SK-N-SH (cell line): ENCODE measurements around the gene NPHS1.

Experiments
- CTCF ChIP-seq: fragments of 200-600 bp; sonication (generic); IDR thresholded peaks from 2 replicates; pipeline ENCODE4 v1.6.1; 2017; ENCODE audit warnings: antibody characterized with exemption, mild to moderate bottlenecking, moderate library complexity
- EZH2phosphoT487 ChIP-seq: fragments of 200-600 bp; sonication (generic); IDR thresholded peaks from 2 replicates; pipeline ENCODE4 v1.6.1; 2017; ENCODE audit warnings: low read depth, mixed run types, mild to moderate bottlenecking, antibody characterized with exemption, moderate library complexity, borderline replicate concordance
- FOXJ3 ChIP-seq: sonication (generic); formaldehyde crosslinking; IDR thresholded peaks from 2 replicates; pipeline ENCODE4 v1.5.1; 2020; ENCODE audit warnings: mild to moderate bottlenecking, missing genetic modification reagents
- FOXM1 ChIP-seq: IDR thresholded peaks from 2 replicates; pipeline ENCODE4 v1.4.0; 2012; ENCODE audit warnings: low read depth, mild to moderate bottlenecking
- MXI1 ChIP-seq: IDR thresholded peaks from 2 replicates; pipeline ENCODE4 v1.6.1; 2012; ENCODE audit warnings: mild to moderate bottlenecking, low read depth, low read length, improper control_type of control experiment
- RAD21 ChIP-seq: IDR thresholded peaks from 2 replicates; pipeline ENCODE4 v1.6.1; 2012; ENCODE audit warnings: mild to moderate bottlenecking, low read length
- SIN3A ChIP-seq: IDR thresholded peaks from 2 replicates; pipeline ENCODE4 v1.6.1; 2012; ENCODE audit warnings: low read depth, mild to moderate bottlenecking, low read length, moderate library complexity, borderline replicate concordance
- SMC3 ChIP-seq: IDR thresholded peaks from 2 replicates; pipeline ENCODE4 v1.6.1; 2012; ENCODE audit warnings: low read depth, low read length, improper control_type of control experiment
- TAF1 ChIP-seq: IDR thresholded peaks from 2 replicates; pipeline ENCODE4 v1.6.1; 2012; ENCODE audit warnings: low read depth, mild to moderate bottlenecking, low read length, moderate library complexity, borderline replicate concordance
- USF2 ChIP-seq: fragments of 150-350 bp; IDR thresholded peaks from 2 replicates; pipeline ENCODE4 v1.6.1; 2017; ENCODE audit warnings: antibody characterized with exemption, low read length, low read depth, borderline replicate concordance
- TF ChIP-seq, protein P1 (sequence below): IDR thresholded peaks from 2 replicates; pipeline ENCODE4 v1.4.0; 2012; ENCODE audit warnings: low read depth, borderline replicate concordance
- TF ChIP-seq, protein P2 (sequence below): IDR thresholded peaks from 2 replicates; pipeline ENCODE4 v1.6.1; 2012; ENCODE audit warnings: mild to moderate bottlenecking, low read depth, low read length, moderate library complexity
- TF ChIP-seq, protein P3 (sequence below): IDR thresholded peaks from 2 replicates; pipeline ENCODE4; 2012

DNA sequence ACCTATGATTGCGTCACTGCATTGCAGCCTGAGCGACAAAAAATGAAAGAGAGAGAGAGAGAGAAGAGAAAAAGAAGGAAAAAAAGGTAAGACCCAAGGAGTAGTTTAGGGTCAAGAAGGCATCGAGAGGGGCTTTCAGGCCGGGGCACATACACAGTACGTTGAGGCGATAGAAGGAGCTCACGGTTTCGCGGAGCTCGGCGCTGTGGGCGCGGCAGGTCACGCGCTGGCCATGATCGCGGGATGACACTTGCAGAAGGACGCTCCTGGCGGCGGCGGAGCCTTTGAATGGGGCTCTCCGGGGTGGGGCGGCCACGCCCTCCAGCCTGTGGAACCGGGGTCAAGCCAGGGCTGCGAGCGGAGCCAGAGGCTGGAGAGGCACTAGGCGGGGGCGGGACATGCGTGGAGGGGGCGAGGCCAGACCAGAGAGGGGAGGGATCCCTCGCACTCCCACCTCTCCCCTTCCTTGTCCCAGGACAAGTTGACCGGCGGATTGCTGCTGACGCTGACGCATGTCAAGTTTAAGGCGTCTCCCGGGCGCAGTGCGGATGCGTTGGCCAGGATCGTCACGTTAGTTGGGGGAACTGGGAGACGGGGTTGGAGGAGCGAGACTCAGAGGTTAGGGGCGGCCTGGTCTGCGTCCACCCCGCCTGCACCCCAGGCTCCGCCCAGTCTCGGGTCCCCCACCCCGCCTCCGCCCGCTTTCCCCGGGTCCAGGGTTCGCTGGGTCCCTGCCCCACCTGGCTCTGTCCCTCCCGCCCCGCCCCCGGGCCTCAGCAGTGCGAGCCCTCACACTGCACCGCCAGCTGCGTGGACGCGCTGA, 6.9 kb downstream of the NPHS1 start:
- TF ChIP-seq, protein P1, sequence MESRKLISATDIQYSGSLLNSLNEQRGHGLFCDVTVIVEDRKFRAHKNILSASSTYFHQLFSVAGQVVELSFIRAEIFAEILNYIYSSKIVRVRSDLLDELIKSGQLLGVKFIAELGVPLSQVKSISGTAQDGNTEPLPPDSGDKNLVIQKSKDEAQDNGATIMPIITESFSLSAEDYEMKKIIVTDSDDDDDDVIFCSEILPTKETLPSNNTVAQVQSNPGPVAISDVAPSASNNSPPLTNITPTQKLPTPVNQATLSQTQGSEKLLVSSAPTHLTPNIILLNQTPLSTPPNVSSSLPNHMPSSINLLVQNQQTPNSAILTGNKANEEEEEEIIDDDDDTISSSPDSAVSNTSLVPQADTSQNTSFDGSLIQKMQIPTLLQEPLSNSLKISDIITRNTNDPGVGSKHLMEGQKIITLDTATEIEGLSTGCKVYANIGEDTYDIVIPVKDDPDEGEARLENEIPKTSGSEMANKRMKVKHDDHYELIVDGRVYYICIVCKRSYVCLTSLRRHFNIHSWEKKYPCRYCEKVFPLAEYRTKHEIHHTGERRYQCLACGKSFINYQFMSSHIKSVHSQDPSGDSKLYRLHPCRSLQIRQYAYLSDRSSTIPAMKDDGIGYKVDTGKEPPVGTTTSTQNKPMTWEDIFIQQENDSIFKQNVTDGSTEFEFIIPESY = no peak
- TF ChIP-seq CTCF = no peak
- no peak for TF ChIP-seq EZH2phosphoT487
- no peak for TF ChIP-seq RAD21
- TF ChIP-seq TAF1 = no peak
- TF ChIP-seq SMC3 = no peak
- TF ChIP-seq FOXJ3 = no peak
- TF ChIP-seq SIN3A = no peak
- TF ChIP-seq, protein P2, sequence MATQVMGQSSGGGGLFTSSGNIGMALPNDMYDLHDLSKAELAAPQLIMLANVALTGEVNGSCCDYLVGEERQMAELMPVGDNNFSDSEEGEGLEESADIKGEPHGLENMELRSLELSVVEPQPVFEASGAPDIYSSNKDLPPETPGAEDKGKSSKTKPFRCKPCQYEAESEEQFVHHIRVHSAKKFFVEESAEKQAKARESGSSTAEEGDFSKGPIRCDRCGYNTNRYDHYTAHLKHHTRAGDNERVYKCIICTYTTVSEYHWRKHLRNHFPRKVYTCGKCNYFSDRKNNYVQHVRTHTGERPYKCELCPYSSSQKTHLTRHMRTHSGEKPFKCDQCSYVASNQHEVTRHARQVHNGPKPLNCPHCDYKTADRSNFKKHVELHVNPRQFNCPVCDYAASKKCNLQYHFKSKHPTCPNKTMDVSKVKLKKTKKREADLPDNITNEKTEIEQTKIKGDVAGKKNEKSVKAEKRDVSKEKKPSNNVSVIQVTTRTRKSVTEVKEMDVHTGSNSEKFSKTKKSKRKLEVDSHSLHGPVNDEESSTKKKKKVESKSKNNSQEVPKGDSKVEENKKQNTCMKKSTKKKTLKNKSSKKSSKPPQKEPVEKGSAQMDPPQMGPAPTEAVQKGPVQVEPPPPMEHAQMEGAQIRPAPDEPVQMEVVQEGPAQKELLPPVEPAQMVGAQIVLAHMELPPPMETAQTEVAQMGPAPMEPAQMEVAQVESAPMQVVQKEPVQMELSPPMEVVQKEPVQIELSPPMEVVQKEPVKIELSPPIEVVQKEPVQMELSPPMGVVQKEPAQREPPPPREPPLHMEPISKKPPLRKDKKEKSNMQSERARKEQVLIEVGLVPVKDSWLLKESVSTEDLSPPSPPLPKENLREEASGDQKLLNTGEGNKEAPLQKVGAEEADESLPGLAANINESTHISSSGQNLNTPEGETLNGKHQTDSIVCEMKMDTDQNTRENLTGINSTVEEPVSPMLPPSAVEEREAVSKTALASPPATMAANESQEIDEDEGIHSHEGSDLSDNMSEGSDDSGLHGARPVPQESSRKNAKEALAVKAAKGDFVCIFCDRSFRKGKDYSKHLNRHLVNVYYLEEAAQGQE = no peak
- TF ChIP-seq MXI1 = no peak
- no peak for TF ChIP-seq USF2
- TF ChIP-seq, protein P3, sequence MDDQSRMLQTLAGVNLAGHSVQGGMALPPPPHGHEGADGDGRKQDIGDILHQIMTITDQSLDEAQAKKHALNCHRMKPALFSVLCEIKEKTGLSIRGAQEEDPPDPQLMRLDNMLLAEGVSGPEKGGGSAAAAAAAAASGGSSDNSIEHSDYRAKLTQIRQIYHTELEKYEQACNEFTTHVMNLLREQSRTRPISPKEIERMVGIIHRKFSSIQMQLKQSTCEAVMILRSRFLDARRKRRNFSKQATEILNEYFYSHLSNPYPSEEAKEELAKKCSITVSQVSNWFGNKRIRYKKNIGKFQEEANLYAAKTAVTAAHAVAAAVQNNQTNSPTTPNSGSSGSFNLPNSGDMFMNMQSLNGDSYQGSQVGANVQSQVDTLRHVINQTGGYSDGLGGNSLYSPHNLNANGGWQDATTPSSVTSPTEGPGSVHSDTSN = no peak
- TF ChIP-seq FOXM1 = no peak
